HCT116 (cell line): ENCODE results near the gene PRR5L. TPM values are rescaled to one million over a fixed set of nuclear protein-coding genes. Genes with fewer than 3 reads are reported as not detected.

ENCODE experiments used
- ATAC-seq: fragments of 200-7000 bp; cut with Tn5 transposase; 2 replicates; pipeline ENCODE4 v1.9.1; 2020; ENCODE audit warnings: mild to moderate bottlenecking, moderate library complexity
- BruUV-seq: library from RNA; stranded (reverse); fragments of 400-500 nt; replicated peaks from 2 replicates; lab custom pipeline; 2021; lab: Mats Ljungman, UMichigan
- CTCF ChIA-PET: fragments of 300-600 bp; sonication (Branson Sonifier 250); formaldehyde crosslinking; loops from one replicate; lab custom pipeline; 2021; ENCODE audit warnings: antibody characterized with exemption; lab: Charles Lee
- POLR2A ChIA-PET: fragments of 300-600, 350-600 bp; sonication (Branson Sonifier 250); formaldehyde crosslinking; loops from one replicate; lab custom pipeline; 2021; ENCODE audit warnings: antibody characterized with exemption; lab: Charles Lee
- RAD21 ChIA-PET, 2 experiments: fragments of 300-600 bp; sonication (Branson Sonifier 250); formaldehyde crosslinking; loops; one replicate each; lab custom pipeline; 2023; ENCODE audit warnings: low total read pairs in 2 of 2; ENCODE audit not compliant: uncharacterized antibody in 2 of 2, unreplicated experiment in 2 of 2, low non-redundant PET in 1 of 2; lab: Charles Lee
- DNase-seq: peaks from one replicate; pipeline ENCODE4 v3.0.0-alpha.2; 2010; ENCODE audit warnings: low read depth, low spot score
- H2AFZ ChIP-seq: fragments of 200-600 bp; shearing (Covaris generic), sonication (generic); 2 replicates; pipeline ENCODE4 v1.6.1; 2017; ENCODE audit warnings: low read depth, mixed run types, mixed read lengths, antibody characterized with exemption, low read length; ENCODE audit not compliant: poor library complexity, severe bottlenecking
- H3K27ac ChIP-seq: 2 replicates; pipeline ENCODE4 v1.5.1; 2012; ENCODE audit warnings: low read depth, low read length
- H3K27me3 ChIP-seq: fragments of 200-600 bp; sonication (generic); 2 replicates; pipeline ENCODE4 v1.6.1; 2016; ENCODE audit warnings: mixed run types, low read length, mixed read lengths; ENCODE audit not compliant: insufficient read depth
- H3K36me3 ChIP-seq, 2 experiments: fragments of 200-500 bp in 1 of 2; fragments of 200-600 bp in 1 of 2; sonication (Bioruptor generic) in 1 of 2; sonication (generic) in 1 of 2; 2 replicates each; pipeline versions ENCODE4 v1.5.1 to v1.6.1; 2014 to 2016; ENCODE audit warnings: low read length in 2 of 2, inconsistent platforms in 1 of 2, mixed read lengths in 1 of 2, mixed run types in 1 of 2; ENCODE audit not compliant: insufficient read depth in 2 of 2, control insufficient read depth in 1 of 2
- H3K4me1 ChIP-seq, 2 experiments: fragments of 200-600 bp in 1 of 2; sonication (generic) in 1 of 2; 2 replicates each; pipeline versions ENCODE4 v1.5.1 to v1.6.1; 2012 to 2017; ENCODE audit warnings: low read length in 2 of 2, inconsistent platforms in 1 of 2, mild to moderate bottlenecking in 1 of 2, mixed read lengths in 1 of 2, mixed run types in 1 of 2, moderate library complexity in 1 of 2; ENCODE audit not compliant: insufficient read depth in 2 of 2, control insufficient read depth in 1 of 2
- H3K4me2 ChIP-seq: fragments of 200-600 bp; sonication (generic); 2 replicates; pipeline ENCODE4 v1.6.1; 2017; ENCODE audit warnings: mixed run types, low read length, mixed read lengths
- H3K4me3 ChIP-seq, 2 experiments: fragments of 200-600 bp in 1 of 2; sonication (generic) in 1 of 2; replicated peaks in 1 of 2; 2 replicates each; pipeline ENCODE4 v1.5.1; 2011 to 2016; ENCODE audit warnings: low read length in 2 of 2, control low read depth in 1 of 2, low read depth in 1 of 2, mild to moderate bottlenecking in 1 of 2, mixed read lengths in 1 of 2, mixed run types in 1 of 2
- H3K79me2 ChIP-seq: fragments of 200-600 bp; sonication (generic); 2 replicates; pipeline ENCODE4 v1.6.1; 2017; ENCODE audit warnings: mild to moderate bottlenecking, mixed run types, low read length, moderate library complexity, mixed read lengths; ENCODE audit not compliant: insufficient read depth
- H3K9ac ChIP-seq: fragments of 200-600 bp; sonication (generic); 2 replicates; pipeline ENCODE4 v1.6.1; 2016; ENCODE audit warnings: low read length, mixed read lengths
- H3K9me2 ChIP-seq: fragments of 200-600 bp; sonication (generic), shearing (Covaris generic); 2 replicates; pipeline ENCODE4 v1.6.1; 2017; ENCODE audit warnings: mixed run types, mild to moderate bottlenecking, moderate library complexity; ENCODE audit not compliant: insufficient read depth
- H3K9me3 ChIP-seq, 2 experiments: fragments of 200-500 bp in 1 of 2; fragments of 200-600 bp in 1 of 2; sonication (Bioruptor generic) in 1 of 2; sonication (generic) in 1 of 2; 2 replicates each; pipeline ENCODE4 v1.6.1; 2014 to 2017; ENCODE audit warnings: low read length in 2 of 2, mixed read lengths in 2 of 2, inconsistent platforms in 1 of 2, low read depth in 1 of 2, mild to moderate bottlenecking in 1 of 2, mixed run types in 1 of 2, moderate library complexity in 1 of 2; ENCODE audit not compliant: control insufficient read depth in 1 of 2, insufficient read depth in 1 of 2
- H4K20me1 ChIP-seq: fragments of 200-600 bp; sonication (generic), shearing (Covaris generic); 2 replicates; pipeline ENCODE4 v1.6.1; 2017; ENCODE audit warnings: mixed run types, mild to moderate bottlenecking, moderate library complexity; ENCODE audit not compliant: insufficient read depth
- ATF3 ChIP-seq: IDR thresholded peaks from 2 replicates; pipeline ENCODE4 v1.6.1; 2012
- FOSL1 ChIP-seq: IDR thresholded peaks from 2 replicates; pipeline ENCODE4 v1.6.1; 2012; ENCODE audit warnings: low read depth
- JUND ChIP-seq: IDR thresholded peaks from 2 replicates; pipeline ENCODE4 v1.6.1; 2012
- POLR2AphosphoS5 ChIP-seq: IDR thresholded peaks from 2 replicates; pipeline ENCODE4 v1.6.1; 2011; ENCODE audit warnings: mild to moderate bottlenecking, low read depth, low read length, moderate library complexity
- RAD21 ChIP-seq: IDR thresholded peaks from 2 replicates; pipeline ENCODE4 v1.6.1; 2012; ENCODE audit warnings: low read depth, mild to moderate bottlenecking
- SIN3A ChIP-seq: IDR thresholded peaks from 2 replicates; pipeline ENCODE4 v1.6.1; 2012; ENCODE audit warnings: low read depth
- SP1 ChIP-seq: IDR thresholded peaks from 2 replicates; pipeline ENCODE4 v1.6.1; 2012; ENCODE audit warnings: low read depth
- ZNF274 ChIP-seq: fragments of 200-500 bp; sonication (Bioruptor generic); IDR thresholded peaks from 2 replicates; pipeline ENCODE4 v1.6.1; 2014; ENCODE audit warnings: mild to moderate bottlenecking, low read depth, low read length, inconsistent platforms
- intact Hi-C: fragments of 100-400 bp; cut with micrococcal nuclease; formaldehyde crosslinking; loops from 2 replicates; pipeline ENCODE4 v1.10.0; 2022
- total RNA-seq: library from RNA; stranded (reverse); gene quantifications from one replicate; pipeline ENCODE4 v1.2.1, GENCODE V29; 2021; ENCODE audit not compliant: unreplicated experiment

PRR5L gene
- total RNA-seq, 1 experiment from 2014 or later, result 0.47 TPM

GRCh38 chr11:36352922-36353321 is 56.8 kb downstream of the PRR5L start:
- no peaks in the 10 kb centered on the region for H3K9me3 ChIP-seq
- TF ChIP-seq JUND (no peak), RAD21 (no peak), FOSL1 (no peak)
- H3K9ac ChIP-seq, result no peak overlapping the region
- no peaks in the 10 kb centered on the region for H3K9me2 ChIP-seq
- no peaks in the 10 kb centered on the region for H3K36me3 ChIP-seq
- no peak overlapping the region for H3K27ac ChIP-seq
- DNase-seq (no peak), ATAC-seq (no peak)
- intact Hi-C loops, result no loop called here
- no peak overlapping the region for H3K4me2 ChIP-seq
- no TSS peak for BruUV-seq
- H3K27me3 ChIP-seq, result peaks cover 29% of the 10 kb centered on the region
- H4K20me1 ChIP-seq, result no peaks in the 10 kb centered on the region
- H3K4me3 ChIP-seq, result no peak overlapping the region
- ChIA-PET POLR2A (no interaction called here), RAD21 (no interaction called here), CTCF (no interaction called here)
- H3K4me1 ChIP-seq, result no peaks in the 10 kb centered on the region
- H2AFZ ChIP-seq, result no peak overlapping the region
- no peaks in the 10 kb centered on the region for H3K79me2 ChIP-seq

DNA sequence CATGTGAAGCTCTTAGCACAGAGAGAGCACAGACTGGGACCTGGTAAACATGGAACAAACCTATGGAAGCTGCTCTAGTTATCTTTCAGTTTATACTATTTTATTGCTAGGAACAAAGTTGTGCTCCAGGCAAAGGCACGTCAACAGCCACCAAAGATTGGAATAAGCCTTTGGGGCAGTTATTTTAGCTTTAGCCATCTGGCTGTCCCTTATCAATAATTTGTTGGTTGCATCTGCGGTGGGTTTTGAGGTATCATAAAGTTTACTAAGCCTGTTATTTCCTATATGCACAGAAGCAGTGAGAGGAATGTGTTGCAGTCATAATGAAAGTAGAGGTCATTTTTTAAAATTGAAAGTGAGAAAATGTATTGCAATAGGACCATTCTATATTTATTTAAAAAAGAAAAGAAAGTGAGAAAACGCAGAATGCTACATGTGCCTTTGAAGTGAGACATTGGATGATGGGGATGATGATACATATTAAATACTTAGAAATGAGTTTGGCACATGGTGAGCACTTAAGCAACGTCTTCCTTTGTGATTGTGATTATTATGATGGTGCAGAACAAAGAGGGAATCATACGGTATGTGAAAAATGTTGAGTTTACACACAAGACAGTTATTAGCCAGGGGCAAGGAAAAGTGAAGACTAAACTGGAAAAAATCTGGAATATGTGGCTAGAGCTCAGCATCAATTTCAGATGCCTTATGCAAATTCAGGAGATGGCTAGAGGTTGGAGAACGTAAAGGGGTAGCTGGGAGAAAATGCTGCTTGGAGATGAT is 58.3 kb downstream of the PRR5L start:
- RAD21 ChIA-PET, result no interaction called here
- DNase-seq (no peak), ATAC-seq (no peak)
- no peak overlapping the region for H3K4me2 ChIP-seq
- H3K27me3 ChIP-seq, result peaks cover 39% of the 10 kb centered on the region
- POLR2A ChIA-PET, result no interaction called here
- H2AFZ ChIP-seq, result no peak overlapping the region
- no peak overlapping the region for H3K4me3 ChIP-seq
- no peaks in the 10 kb centered on the region for H3K4me1 ChIP-seq
- no TSS peak for BruUV-seq
- H3K79me2 ChIP-seq, result no peaks in the 10 kb centered on the region
- H3K9me2 ChIP-seq, result no peaks in the 10 kb centered on the region
- no peaks in the 10 kb centered on the region for H3K9me3 ChIP-seq
- no peak overlapping the region for H3K27ac ChIP-seq
- H3K36me3 ChIP-seq, result no peaks in the 10 kb centered on the region
- intact Hi-C loops, result no loop called here
- no peaks in the 10 kb centered on the region for H4K20me1 ChIP-seq
- no peak for TF ChIP-seq SIN3A
- no peak for TF ChIP-seq JUND
- no peak for TF ChIP-seq ZNF274
- TF ChIP-seq ATF3, result no peak
- no peak for TF ChIP-seq SP1
- no peak for TF ChIP-seq POLR2AphosphoS5
- TF ChIP-seq RAD21, result no peak
- H3K9ac ChIP-seq, result no peak overlapping the region
- CTCF ChIA-PET, result interaction anchor here (1.4 kb wide), 1 partner anchor 124 kb away, joined by 4 read pairs; no protein-coding TSS in a partner anchor
